GM10266 (cell line): ENCODE data around the gene DBT.

Experiments used
- DNase-seq: peaks from one replicate; pipeline ENCODE4 v3.0.0; 2012; ENCODE audit errors: extremely low spot score
- TF ChIP-seq, protein P1 (sequence below): IDR thresholded peaks from 2 replicates; pipeline ENCODE4 v1.5.1; 2012; ENCODE audit warnings: mild to moderate bottlenecking, low read depth; ENCODE audit not compliant: control insufficient read depth, insufficient read depth; ENCODE audit errors: missing control alignments

Gene DBT

GRCh38 chr1:100232156-100232555, 17.5 kb downstream of the DBT start:
- DNase-seq = no peak
- TF ChIP-seq, protein P1, sequence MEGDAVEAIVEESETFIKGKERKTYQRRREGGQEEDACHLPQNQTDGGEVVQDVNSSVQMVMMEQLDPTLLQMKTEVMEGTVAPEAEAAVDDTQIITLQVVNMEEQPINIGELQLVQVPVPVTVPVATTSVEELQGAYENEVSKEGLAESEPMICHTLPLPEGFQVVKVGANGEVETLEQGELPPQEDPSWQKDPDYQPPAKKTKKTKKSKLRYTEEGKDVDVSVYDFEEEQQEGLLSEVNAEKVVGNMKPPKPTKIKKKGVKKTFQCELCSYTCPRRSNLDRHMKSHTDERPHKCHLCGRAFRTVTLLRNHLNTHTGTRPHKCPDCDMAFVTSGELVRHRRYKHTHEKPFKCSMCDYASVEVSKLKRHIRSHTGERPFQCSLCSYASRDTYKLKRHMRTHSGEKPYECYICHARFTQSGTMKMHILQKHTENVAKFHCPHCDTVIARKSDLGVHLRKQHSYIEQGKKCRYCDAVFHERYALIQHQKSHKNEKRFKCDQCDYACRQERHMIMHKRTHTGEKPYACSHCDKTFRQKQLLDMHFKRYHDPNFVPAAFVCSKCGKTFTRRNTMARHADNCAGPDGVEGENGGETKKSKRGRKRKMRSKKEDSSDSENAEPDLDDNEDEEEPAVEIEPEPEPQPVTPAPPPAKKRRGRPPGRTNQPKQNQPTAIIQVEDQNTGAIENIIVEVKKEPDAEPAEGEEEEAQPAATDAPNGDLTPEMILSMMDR = no peak

- TF ChIP-seq, protein P1 = no peak
- no peak for DNase-seq
These were observed 17.9 kb downstream of the DBT start for GRCh38 chr1:100231721-100232120.

DNA sequence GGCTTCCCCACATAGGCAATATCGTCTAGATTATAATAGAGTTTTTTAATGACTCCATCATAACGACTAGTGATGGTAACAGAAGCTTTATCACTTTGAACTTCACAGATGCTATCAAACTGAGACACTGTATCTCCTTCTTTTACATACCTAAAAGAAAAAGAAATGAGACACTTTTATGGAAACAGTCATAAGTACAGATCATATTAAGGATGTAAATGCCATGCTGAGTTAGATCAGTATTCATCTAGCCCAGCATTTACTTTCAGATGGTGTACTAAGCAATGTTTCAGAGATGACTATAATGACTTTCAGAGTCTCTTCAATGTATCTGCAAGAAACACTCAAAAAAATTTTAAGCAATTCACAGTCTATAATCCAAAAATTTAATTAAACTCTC, 18.9 kb downstream of the DBT start:
- DNase-seq = no peak
- TF ChIP-seq, protein P1 = no peak

DNA sequence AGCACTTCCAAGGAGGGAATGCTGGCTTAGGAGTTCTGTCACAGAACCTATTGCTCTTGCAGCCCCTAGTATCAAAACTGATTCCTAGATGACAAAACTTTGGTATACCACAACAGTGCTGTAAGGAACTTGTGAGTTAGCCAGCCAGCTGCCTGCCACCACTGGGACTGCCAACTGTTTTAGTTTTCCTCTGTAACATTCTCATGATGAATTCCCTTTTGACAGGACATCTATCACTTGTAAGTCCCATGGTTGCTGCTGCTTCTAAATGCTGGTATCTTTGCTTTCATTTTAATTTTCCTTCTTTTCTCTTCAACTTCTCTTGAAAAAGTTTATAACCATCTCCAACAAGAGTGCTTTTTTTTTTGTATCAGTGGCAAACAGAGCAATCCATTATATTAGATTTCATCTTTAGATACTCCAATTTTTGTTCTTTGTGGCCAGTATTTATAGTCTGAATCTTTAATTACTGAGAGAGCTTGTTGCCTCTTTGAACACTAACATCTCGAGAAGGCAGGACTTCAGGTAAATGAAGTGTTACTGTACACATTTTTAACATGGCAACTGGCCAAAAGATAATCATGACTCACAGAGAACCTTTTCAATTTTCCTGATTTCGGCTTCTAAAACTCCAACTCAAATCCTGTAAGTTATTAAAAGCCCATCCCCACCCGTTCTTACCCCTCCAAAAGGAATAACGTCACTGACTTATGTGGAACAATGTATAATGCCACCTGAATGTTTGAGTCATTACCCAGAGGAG, 19.8 kb downstream of the DBT start:
- TF ChIP-seq, protein P1 = no peak
- no peak for DNase-seq

- DNase-seq = no peak
- TF ChIP-seq, protein P1 = no peak
These were observed 27.2 kb downstream of the DBT start for GRCh38 chr1:100222428-100222827.

DNA sequence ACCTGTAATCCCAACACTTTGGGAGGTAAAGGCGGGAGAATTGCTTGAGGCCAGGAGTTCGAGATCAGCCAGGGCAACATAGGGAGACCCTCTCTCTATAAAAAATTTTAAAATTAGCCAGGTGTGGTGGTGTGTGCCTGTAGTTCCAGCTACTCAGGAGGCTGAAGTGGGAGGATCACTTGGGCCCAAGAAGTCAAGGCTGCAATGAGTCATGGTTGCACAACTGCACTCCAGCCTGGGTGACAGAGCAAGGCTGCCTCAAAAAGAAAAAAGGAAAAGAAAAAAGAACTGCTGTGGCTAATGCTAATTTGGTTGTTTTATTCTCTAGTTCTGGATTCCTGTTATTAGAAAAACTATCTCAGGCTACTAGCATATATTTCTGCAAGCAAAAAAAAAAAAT, 29.8 kb downstream of the DBT start:
- DNase-seq = no peak
- TF ChIP-seq, protein P1 = no peak

DNA sequence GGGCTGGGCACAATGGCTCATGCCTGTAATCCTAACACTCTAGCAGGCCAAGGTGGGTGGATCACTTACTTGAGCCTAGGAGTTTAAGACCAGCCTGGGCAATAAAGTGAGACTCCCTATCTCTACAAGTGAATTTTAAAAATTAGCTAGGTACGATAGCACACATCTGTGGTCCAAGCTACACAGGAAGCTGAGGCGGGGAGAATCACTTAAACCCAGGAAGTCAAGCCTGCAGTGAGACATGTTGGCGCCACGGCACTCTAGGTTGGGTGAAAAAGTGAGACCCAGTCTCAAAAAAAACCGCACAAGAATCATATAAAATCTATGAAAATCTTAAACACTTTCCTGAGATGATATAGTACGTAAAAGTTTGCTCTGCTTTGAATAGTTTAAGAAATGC, 30.2 kb downstream of the DBT start:
- TF ChIP-seq, protein P1 = no peak
- no peak for DNase-seq
